MM.1S (cell line): ENCODE results near the gene ZNF3.

ENCODE experiments used
- CTCF ChIP-seq: fragments of 300-600 bp; sonication (generic); IDR thresholded peaks from 2 replicates; pipeline ENCODE4 v1.5.1; 2016; ENCODE audit warnings: antibody characterized with exemption, low read length, mixed read lengths
- EZH2 ChIP-seq: fragments of 300-600 bp; sonication (generic); optimal IDR thresholded peaks from 2 replicates; pipeline ENCODE3; 2017; ENCODE audit warnings: low read depth, mild to moderate bottlenecking, antibody characterized with exemption, low read length, mixed read lengths

GRCh38 chr7:100077205-100077604 is 4.3 kb downstream of the ZNF3 start:
- no peak for TF ChIP-seq CTCF
- TF ChIP-seq EZH2, result no peak
